GM20000 (cell line): ENCODE results near the gene LDB1.

Experiments
- DNase-seq: peaks from one replicate; pipeline ENCODE4 v3.0.0; 2012; ENCODE audit warnings: low spot score
- TF ChIP-seq, protein P1 (sequence below): IDR thresholded peaks from 2 replicates; pipeline ENCODE4 v1.5.1; 2012; ENCODE audit warnings: mild to moderate bottlenecking, control low read depth; ENCODE audit errors: extremely low read depth, missing control alignments

The LDB1 gene, protein sequence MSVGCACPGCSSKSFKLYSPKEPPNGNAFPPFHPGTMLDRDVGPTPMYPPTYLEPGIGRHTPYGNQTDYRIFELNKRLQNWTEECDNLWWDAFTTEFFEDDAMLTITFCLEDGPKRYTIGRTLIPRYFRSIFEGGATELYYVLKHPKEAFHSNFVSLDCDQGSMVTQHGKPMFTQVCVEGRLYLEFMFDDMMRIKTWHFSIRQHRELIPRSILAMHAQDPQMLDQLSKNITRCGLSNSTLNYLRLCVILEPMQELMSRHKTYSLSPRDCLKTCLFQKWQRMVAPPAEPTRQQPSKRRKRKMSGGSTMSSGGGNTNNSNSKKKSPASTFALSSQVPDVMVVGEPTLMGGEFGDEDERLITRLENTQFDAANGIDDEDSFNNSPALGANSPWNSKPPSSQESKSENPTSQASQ

DNA sequence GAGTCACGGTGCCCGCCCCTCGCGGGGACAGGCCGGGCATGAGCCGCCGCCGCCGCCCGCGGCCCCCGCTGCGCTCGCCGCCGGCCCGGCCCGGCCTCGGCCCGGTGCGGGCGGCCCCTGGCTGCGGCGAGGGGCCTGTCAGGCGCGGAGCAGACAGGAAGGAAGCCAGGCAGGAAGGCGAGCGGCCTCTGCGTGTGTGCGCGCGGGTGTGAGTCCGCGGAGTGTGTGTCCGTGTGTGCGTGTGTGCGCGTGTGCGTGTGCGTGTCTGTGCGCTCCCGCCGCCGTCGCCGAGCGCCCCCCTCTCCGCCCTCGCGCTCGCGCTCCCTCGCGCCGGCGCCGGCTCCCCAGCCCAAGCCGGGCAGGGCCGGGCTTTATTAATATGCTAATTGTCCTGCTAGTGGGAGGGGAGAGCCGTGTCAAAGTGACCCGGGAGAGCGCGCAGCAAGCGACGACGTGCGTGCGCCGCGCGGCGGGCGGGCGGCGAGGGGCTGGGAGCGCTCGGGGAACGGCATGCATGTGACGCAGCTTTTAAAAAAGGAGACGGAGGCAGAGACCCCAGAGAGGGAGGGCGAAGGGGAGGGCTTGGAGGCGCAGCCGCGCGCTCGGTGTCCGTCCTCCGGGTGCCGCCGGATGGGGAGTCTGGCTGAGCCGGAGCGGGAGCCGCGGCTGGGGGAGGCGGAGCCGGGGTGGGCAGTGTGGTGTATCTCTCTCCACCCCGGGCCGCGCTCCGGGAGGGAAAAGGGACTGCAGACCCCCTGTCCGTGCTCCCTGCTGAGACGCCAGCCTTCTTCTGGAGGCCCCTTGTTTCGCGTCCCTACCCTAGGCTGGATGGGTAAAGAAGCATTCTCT, at the start of gene LDB1:
TSS of gene LDB1 (minus strand) at position 227 of the 849 bp plus-strand sequence. CDS start 258 bp downstream, outside the sequence.
- peak; percentile 93 for DNase-seq
- TF ChIP-seq, protein P1, sequence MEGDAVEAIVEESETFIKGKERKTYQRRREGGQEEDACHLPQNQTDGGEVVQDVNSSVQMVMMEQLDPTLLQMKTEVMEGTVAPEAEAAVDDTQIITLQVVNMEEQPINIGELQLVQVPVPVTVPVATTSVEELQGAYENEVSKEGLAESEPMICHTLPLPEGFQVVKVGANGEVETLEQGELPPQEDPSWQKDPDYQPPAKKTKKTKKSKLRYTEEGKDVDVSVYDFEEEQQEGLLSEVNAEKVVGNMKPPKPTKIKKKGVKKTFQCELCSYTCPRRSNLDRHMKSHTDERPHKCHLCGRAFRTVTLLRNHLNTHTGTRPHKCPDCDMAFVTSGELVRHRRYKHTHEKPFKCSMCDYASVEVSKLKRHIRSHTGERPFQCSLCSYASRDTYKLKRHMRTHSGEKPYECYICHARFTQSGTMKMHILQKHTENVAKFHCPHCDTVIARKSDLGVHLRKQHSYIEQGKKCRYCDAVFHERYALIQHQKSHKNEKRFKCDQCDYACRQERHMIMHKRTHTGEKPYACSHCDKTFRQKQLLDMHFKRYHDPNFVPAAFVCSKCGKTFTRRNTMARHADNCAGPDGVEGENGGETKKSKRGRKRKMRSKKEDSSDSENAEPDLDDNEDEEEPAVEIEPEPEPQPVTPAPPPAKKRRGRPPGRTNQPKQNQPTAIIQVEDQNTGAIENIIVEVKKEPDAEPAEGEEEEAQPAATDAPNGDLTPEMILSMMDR, result no peak

DNA sequence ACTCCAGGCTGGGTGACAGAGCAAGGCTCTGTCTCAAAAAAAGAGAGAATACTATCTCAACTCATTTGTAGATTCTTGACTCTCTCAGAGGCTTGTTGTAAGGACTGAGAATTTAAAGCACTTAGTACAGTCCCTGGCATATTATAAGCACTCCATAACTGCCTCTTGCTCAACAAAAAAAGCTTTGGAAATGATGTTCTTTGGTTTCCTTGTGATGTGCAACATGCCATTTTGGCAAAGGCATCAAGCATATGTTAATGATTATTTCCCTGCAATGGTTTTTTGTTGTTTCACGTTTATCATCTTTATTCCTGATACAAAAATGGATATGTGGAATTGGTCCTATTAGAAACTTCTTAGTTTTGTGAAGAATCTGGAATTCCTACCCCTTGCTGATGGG, 47.7 kb upstream of the LDB1 start:
- TF ChIP-seq, protein P1, result no peak
- no peak for DNase-seq

DNA sequence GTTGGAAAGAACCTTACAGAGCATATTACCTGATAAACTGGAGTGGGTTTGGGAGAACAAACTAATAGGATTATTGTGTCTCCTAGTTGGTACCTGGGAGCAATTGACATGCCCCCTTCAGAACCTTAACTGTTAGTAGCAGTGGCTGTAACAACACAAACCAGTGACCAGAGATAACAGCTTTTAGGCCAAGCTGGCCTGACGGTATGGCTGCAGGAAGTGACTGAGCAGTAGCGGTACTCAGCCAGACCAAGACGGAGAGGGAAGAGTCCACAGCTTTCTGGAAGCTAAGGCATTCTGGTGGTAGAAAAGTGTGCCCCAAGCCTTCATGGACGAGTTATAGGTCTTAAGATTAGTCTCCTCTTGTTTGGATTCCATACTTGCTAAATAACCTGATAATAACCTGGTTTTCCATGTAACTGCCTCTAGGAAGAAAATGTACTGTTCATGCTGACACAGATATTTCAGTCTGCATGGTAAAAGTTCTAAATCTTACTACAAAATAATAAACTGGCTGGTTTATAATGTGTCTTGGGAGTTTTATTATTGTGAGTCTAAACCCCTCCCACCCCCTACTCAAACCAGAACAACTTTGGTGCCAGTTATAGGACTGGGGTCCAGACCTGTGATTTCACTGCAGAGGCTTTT, 43.3 kb upstream of the LDB1 start:
- DNase-seq, result no peak
- TF ChIP-seq, protein P1, result no peak

DNA sequence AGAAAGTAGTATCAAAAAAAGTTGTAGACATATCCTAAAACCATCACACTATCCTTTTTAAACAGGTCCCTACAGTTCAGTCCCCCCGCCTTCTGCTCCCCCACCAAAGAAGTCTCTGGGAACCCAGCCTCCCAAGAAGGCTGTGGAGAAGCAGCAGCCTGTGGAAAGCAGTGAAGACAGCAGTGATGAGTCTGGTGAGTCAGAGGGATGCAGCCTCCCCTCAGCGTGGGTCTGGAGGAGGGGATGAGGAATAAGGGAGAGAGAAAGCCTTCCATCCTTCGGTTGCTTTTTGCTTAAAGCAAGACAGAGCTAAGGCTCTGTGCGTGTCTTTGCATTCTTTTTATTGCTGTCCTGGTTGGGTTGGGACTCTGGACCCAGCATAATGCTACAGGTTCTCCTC, 39.7 kb upstream of the LDB1 start:
- TF ChIP-seq, protein P1, result no peak
- DNase-seq, result no peak

DNA sequence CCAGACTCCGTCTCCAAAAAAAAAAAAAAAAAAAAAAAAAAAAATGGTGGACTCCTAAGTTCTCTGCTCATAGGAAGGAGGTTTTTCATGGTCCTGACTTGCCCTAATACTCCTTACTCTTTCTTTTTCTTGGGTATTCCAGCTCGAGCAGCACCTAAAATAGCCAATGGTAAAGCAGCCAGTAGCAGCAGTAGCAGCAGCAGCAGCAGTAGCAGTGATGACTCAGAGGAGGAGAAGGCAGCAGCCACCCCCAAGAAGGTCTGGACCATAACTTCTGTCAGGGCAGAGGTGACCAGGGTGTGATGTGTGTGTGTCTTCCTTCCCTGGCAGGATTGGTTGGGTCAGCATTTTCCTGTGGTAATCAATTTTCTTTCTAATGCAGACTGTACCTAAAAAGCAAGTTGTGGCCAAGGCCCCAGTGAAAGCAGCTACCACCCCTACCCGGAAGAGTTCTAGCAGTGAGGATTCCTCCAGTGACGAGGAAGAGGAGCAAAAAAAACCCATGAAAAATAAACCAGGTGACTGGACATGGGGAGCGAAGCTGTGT, 39.0 kb upstream of the LDB1 start:
- TF ChIP-seq, protein P1, result no peak

DNA sequence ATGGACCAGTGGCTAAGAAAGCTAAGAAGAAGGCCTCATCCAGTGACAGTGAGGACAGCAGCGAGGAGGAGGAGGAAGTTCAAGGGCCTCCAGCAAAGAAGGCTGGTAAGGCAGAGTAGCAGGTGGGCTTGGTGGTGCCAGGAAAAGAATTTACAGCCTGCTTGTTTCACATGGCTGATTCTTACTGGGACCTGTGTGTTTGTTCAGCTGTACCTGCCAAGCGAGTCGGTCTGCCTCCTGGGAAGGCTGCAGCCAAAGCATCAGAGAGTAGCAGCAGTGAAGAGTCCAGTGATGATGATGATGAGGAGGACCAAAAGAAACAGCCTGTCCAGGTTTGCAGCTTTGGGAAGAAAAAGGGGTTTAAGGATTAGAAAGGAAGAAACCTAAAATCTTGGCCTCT, 37.1 kb upstream of the LDB1 start:
- DNase-seq, result no peak
- TF ChIP-seq, protein P1, result no peak

More for the DNA sequence above, 39.0 kb upstream of the LDB1 start:
- DNase-seq, result no peak
